ENCODE measurements around the gene MKRN2OS. TPM values are rescaled to one million over a fixed set of nuclear protein-coding genes. Genes with fewer than 3 reads are reported as not detected.

The MKRN2OS gene
- total and polyA plus RNA-seq, 2 donors (not counting 3 experiments of a cell fraction or from before 2014, with no cell fraction given), result not detected

- no peaks in the 10 kb centered on the region for H3K27me3 ChIP-seq (ENCODE audit: control insufficient read depth in 2 of 2, insufficient read depth in 2 of 2, low read length in 2 of 2)
- no peaks in the 10 kb centered on the region for H4K20me1 ChIP-seq (replicated peaks; ENCODE audit: control insufficient read depth, extremely low read depth, insufficient read depth, low read length)
- peaks cover 7% of the 10 kb centered on the region for H3K4me1 ChIP-seq (ENCODE audit: control insufficient read depth, extremely low read depth, insufficient read depth, low read length)
- H3K4me3 ChIP-seq (replicated peaks in 1 of 3; ENCODE audit: insufficient read depth in 1 of 3, low read depth in 1 of 3, low read length in 3 of 3), result no peak overlapping the region
- intact Hi-C loops (cut with micrococcal nuclease) (no loop called here), dilution Hi-C loops (cut with MboI; ENCODE audit: extremely low pct_ligation_motif_present, low sequenced_read_pairs) (no loop called here)
- H3K36me3 ChIP-seq (ENCODE audit: control insufficient read depth in 2 of 2, extremely low read depth in 1 of 2, insufficient read depth in 2 of 2, low read length in 2 of 2), result peaks cover 0 to under 1% of the 10 kb centered on the region in 2 experiments
- no peaks in the 10 kb centered on the region for H3K9me1 ChIP-seq (replicated peaks; ENCODE audit: control insufficient read depth, extremely low read depth, insufficient read depth, low read length)
- H3K4me2 ChIP-seq (ENCODE audit: insufficient read depth, low read length), result no peak overlapping the region
- CTCF ChIA-PET, result no interaction called here
- FAIRE-seq (no peak), DNase-seq (ENCODE audit: low read depth, low spot score) (no peak)
- no peaks in the 10 kb centered on the region for H3K9me3 ChIP-seq (replicated peaks; ENCODE audit: control insufficient read depth, insufficient read depth, low read length)
- no peak overlapping the region for H3K9ac ChIP-seq (replicated peaks; ENCODE audit: extremely low read depth, insufficient read depth, low read length)
- BruUV-seq (replicated peaks), result no TSS peak
- no peak overlapping the region for H3K27ac ChIP-seq (ENCODE audit: insufficient read depth, low read depth, low read length)
- H2AFZ ChIP-seq (ENCODE audit: low read depth, low read length), result no peak overlapping the region
- TF ChIP-seq MYC (IDR thresholded peaks at IDR 0.05; ENCODE audit: low read depth, low read length) (no peak), POLR2AphosphoS5 (IDR thresholded peaks at IDR 0.05; ENCODE audit: insufficient read depth, low read depth, low read length) (no peak), GATA2 (IDR thresholded peaks at IDR 0.05; ENCODE audit: insufficient read depth, insufficient read length, low read depth, low read length) (no peak), EZH2 (IDR thresholded peaks at IDR 0.05; ENCODE audit: borderline replicate concordance, low read depth, low read length, severe bottlenecking) (no peak), FOS (IDR thresholded peaks at IDR 0.05; ENCODE audit: borderline replicate concordance, insufficient read depth, low read length) (no peak), POLR2A (IDR thresholded peaks at IDR 0.05; ENCODE audit: low read depth, low read length) (no peak), JUN (IDR thresholded peaks at IDR 0.05; ENCODE audit: borderline replicate concordance, insufficient read depth, insufficient read length, low read depth) (no peak)
- TF ChIP-seq, protein P1, sequence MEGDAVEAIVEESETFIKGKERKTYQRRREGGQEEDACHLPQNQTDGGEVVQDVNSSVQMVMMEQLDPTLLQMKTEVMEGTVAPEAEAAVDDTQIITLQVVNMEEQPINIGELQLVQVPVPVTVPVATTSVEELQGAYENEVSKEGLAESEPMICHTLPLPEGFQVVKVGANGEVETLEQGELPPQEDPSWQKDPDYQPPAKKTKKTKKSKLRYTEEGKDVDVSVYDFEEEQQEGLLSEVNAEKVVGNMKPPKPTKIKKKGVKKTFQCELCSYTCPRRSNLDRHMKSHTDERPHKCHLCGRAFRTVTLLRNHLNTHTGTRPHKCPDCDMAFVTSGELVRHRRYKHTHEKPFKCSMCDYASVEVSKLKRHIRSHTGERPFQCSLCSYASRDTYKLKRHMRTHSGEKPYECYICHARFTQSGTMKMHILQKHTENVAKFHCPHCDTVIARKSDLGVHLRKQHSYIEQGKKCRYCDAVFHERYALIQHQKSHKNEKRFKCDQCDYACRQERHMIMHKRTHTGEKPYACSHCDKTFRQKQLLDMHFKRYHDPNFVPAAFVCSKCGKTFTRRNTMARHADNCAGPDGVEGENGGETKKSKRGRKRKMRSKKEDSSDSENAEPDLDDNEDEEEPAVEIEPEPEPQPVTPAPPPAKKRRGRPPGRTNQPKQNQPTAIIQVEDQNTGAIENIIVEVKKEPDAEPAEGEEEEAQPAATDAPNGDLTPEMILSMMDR (IDR thresholded peaks at IDR 0.05; ENCODE audit: extremely low read depth in 1 of 2, insufficient read depth in 1 of 2, low read depth in 1 of 2, low read length in 2 of 2), result no peak
- TF ChIP-seq, protein P2, sequence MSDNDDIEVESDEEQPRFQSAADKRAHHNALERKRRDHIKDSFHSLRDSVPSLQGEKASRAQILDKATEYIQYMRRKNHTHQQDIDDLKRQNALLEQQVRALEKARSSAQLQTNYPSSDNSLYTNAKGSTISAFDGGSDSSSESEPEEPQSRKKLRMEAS (IDR thresholded peaks at IDR 0.05; ENCODE audit: insufficient read depth, insufficient read length), result no peak
- H3K79me2 ChIP-seq (ENCODE audit: control insufficient read depth, insufficient read depth, low read length), result peaks cover 8% of the 10 kb centered on the region
- POLR2A ChIA-PET, result no interaction called here
Measured at GRCh38 chr3:12490547-12490946, 54.8 kb downstream of the MKRN2OS start.

Measured in endothelial cell of umbilical vein (primary cell).